Measurements from ENCODE around the gene BTBD16.

GRCh38 chr10:122297583-122297982 is 26.5 kb downstream of the BTBD16 start:
- TF ChIP-seq CTCF (IDR thresholded peaks at IDR 0.05) (no peak), REST (IDR thresholded peaks at IDR 0.05; ENCODE audit: insufficient read depth in 1 of 2, low read depth in 2 of 2, low read length in 1 of 2) (no peak)

Measured in Panc1 (cell line).